Colon (tissue), 2 donors: ENCODE results near the gene CDH13.

Experiments
- FAIRE-seq: peaks from 2 replicates; lab custom pipeline; 2012; peaks lifted over from hg19 to GRCh38; lab: Jason Lieb, UNC
- donor health status: control.
- donor health status: control.

CDH13 gene

GRCh38 chr16:83843657-83844056 is 1216.9 kb downstream of the CDH13 start:
- no peak for FAIRE-seq

GRCh38 chr16:83845263-83845662 is 1218.5 kb downstream of the CDH13 start:
- FAIRE-seq: no peak

- no peak for FAIRE-seq
These were observed 1220.8 kb downstream of the CDH13 start for GRCh38 chr16:83847371-83848225.

- FAIRE-seq: no peak
These were observed 1222.7 kb downstream of the CDH13 start for GRCh38 chr16:83849421-83849820.
